Psoas muscle (tissue), 8 donors: Measurements from ENCODE around the gene CHCHD3. TPM values are rescaled to one million over a fixed set of nuclear protein-coding genes. Genes with fewer than 3 reads are reported as not detected.

Experiments used
- ATAC-seq, 4 donors: fragments of 200-7000 bp; cut with Tn5 transposase; one replicate each; pipeline ENCODE4 v1.9.1; 2020; ENCODE audit warnings: moderate library complexity in 3 of 4, mild to moderate bottlenecking in 2 of 4
- DNase-seq, 2 donors: peaks; one replicate each; pipeline ENCODE4 v3.0.0-alpha.2; 2020
- H3K27ac ChIP-seq: fragments of 200-600 bp; one replicate; pipeline ENCODE4 v1.8.0; 2022
- H3K27me3 ChIP-seq, 3 donors: fragments of 200-600 bp in 1 of 3; one replicate each; pipeline versions ENCODE4 v1.6.1 to v1.8.0; 2013 to 2022; ENCODE audit warnings: low read length in 2 of 3, mild to moderate bottlenecking in 2 of 3, moderate library complexity in 1 of 3; ENCODE audit not compliant: insufficient read depth in 3 of 3
- H3K36me3 ChIP-seq, 2 donors: fragments of 200-600 bp in 1 of 2; one replicate each; pipeline versions ENCODE4 v1.6.1 to v1.8.0; 2013 to 2022; ENCODE audit warnings: low read depth in 1 of 2, mild to moderate bottlenecking in 1 of 2, moderate library complexity in 1 of 2; ENCODE audit not compliant: insufficient read depth in 1 of 2
- H3K4me1 ChIP-seq: fragments of 200-600 bp; one replicate; pipeline ENCODE4 v1.8.0; 2022
- H3K4me3 ChIP-seq: fragments of 200-600 bp; one replicate; pipeline ENCODE4 v1.8.0; 2022; ENCODE audit warnings: mild to moderate bottlenecking
- H3K9me3 ChIP-seq: fragments of 200-600 bp; one replicate; pipeline ENCODE4 v1.8.0; 2022
- WGBS, 3 donors: extraction: QIAGEN DNeasy Blood & Tissue Kit; methylation state at CpG; one replicate each; pipeline versions ENCODE4 v1.1.6 to v1.1.7; 2013; 5-methylcytosine and 5-hydroxymethylcytosine counted together
- intact Hi-C, 2 donors: fragments of 100-400 bp; cut with DNase I; formaldehyde crosslinking; loops; one replicate each; pipeline versions ENCODE4 v1.11.0 to v1.14.2; 2022
- polyA plus RNA-seq, 3 donors: library from polyadenylated mRNA; stranded (reverse); fragments of 200-250 nt; gene quantifications; one replicate each; pipeline ENCODE4 v1.2.3, GENCODE V29; 2013
- total RNA-seq, 4 donors: library from RNA; stranded (reverse); fragmentation: NEBNext Ultra II Directional in 2 of 4; extraction: Animal tissue kit (Norgen Biotek cat#: 25700) in 2 of 4; gene quantifications; one replicate each; pipeline versions ENCODE4 v1.2.1 to v1.2.4, GENCODE V29; 2021 to 2023
- TF ChIP-seq, protein P1 (sequence below): fragments of 200-600 bp; IDR thresholded peaks from one replicate; pipeline ENCODE4 v1.8.0; 2022; ENCODE audit warnings: antibody characterized with exemption
- donor health status: healthy with polysubstance abuse.
- donor health status: DM: no; HTN: no; CAD: no; lungs with moderate emphysema.
- donor health status: Bipolar disorder and iron deficiency.
- donor health status: healthy.
- donor health status: DM: yes; HTN: yes; CAD: no.
- donor health status: DM: no; HTN: no; CAD: no.
- donor health status: DM: no; HTN: no; CAD: no.
- donor health status: DM: yes; HTN: yes; CAD: no.

Gene CHCHD3
- total and polyA plus RNA-seq, 7 donors = 129 to 206 (median 184) TPM

DNA sequence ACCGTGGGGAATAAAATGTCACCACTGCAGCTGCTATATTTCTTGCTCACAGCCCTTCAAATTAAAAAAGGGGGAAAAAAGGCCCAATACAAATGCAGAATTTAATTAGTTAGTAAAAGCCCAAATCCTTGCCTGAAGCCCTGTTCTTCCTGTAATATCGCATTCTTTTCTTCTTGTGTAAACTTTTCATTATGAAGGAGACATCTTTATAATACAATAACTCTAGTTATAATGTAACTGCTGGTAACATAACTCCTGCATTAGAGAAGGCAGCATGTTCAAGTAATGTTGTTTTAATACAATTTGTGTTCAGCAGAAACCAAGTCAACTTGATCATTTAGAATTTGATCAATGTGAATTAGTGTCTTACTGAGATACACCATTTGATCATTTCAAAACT is 250.9 kb downstream of the CHCHD3 start:
- no peak for ATAC-seq
- Histone ChIP-seq H3K27ac (no peak overlapping the region), H3K27me3 (no peaks in the 10 kb centered on the region), H3K4me1 (no peaks in the 10 kb centered on the region), H3K9me3 (no peaks in the 10 kb centered on the region), H3K36me3 (no peaks in the 10 kb centered on the region), H3K4me3 (no peak overlapping the region)
- TF ChIP-seq, protein P1, sequence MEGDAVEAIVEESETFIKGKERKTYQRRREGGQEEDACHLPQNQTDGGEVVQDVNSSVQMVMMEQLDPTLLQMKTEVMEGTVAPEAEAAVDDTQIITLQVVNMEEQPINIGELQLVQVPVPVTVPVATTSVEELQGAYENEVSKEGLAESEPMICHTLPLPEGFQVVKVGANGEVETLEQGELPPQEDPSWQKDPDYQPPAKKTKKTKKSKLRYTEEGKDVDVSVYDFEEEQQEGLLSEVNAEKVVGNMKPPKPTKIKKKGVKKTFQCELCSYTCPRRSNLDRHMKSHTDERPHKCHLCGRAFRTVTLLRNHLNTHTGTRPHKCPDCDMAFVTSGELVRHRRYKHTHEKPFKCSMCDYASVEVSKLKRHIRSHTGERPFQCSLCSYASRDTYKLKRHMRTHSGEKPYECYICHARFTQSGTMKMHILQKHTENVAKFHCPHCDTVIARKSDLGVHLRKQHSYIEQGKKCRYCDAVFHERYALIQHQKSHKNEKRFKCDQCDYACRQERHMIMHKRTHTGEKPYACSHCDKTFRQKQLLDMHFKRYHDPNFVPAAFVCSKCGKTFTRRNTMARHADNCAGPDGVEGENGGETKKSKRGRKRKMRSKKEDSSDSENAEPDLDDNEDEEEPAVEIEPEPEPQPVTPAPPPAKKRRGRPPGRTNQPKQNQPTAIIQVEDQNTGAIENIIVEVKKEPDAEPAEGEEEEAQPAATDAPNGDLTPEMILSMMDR = no peak
- WGBS, 3 donors = 70 to 84% (median 78%) methylated on average over 2 of the region's 2 CpGs
- intact Hi-C loops = no loop called here
- no peak for DNase-seq

DNA sequence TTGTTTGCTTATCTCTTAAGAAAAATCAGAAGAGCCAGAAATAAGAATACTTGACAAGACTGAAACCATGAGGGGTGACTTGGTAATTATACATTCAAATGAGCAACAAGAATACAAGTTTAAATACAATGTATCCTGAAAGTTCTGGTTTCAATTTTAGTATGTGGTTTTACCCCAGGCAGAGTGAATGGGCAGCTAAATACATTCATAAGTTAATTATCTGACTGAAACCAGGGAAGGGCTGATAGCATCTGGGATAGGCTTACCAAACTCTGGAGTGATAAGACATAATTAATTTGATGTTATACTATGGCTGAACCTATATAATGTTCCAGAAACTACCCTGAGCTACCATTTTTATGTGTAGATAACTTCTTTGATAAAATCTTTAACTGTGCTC is 253.4 kb downstream of the CHCHD3 start:
- no peak overlapping the region for H3K4me3 ChIP-seq
- no peak for ATAC-seq
- H3K27ac ChIP-seq = no peak overlapping the region
- no peaks in the 10 kb centered on the region for H3K27me3 ChIP-seq
- H3K9me3 ChIP-seq = no peaks in the 10 kb centered on the region
- no peak for DNase-seq
- TF ChIP-seq, protein P1 = no peak
- intact Hi-C loops = no loop called here
- no peaks in the 10 kb centered on the region for H3K36me3 ChIP-seq
- H3K4me1 ChIP-seq = no peaks in the 10 kb centered on the region

DNA sequence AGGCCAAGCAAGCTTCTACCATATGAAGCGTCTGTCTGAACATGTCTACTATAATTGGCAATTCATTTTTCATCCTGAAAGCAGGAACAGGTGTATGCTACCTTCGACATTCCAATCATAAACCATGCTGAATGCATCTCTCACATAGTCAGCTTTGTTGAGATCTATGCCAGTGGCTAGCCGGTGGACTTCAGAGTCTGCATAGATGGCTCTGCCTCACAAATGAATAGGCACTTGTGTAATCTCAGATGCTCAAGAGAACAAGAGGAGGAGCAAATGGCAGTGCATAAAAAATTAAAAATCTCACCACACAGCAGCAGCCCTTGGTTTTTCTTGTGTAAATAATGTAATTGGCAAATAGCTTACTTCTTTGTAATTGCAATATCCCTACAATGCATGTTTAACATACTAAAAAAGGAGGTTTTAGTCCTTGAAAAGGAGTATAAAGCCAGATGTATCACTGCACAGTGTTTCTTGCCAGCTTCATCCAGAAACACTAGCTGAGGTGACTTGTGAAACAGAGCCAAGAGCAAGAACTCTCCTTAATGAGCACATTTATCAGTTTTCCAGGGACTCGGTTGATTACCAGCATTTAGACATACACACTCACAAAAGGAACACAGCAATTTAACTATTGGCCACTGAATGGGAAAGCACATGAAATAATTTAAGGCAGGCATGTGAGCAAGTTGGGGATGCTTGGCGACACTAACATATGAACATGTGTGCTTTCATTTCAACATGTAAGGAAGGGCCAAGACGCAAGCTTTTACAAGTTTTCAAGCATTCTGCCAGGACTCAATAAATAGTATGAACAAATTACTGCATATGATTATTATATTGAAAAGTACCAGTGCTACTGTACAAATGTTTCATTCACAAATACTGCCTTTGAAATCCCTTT is 255.7 kb downstream of the CHCHD3 start:
- Histone ChIP-seq H3K36me3 (no peaks in the 10 kb centered on the region), H3K9me3 (no peaks in the 10 kb centered on the region), H3K27me3 (no peaks in the 10 kb centered on the region), H3K4me3 (no peak overlapping the region), H3K4me1 (no peaks in the 10 kb centered on the region), H3K27ac (no peak overlapping the region)
- ATAC-seq (no peak), DNase-seq (no peak)
- intact Hi-C loops = no loop called here
- TF ChIP-seq, protein P1 = no peak
- 83 to 85% (median 83%) methylated on average over 6 of the region's 6 CpGs for WGBS, 3 donors

DNA sequence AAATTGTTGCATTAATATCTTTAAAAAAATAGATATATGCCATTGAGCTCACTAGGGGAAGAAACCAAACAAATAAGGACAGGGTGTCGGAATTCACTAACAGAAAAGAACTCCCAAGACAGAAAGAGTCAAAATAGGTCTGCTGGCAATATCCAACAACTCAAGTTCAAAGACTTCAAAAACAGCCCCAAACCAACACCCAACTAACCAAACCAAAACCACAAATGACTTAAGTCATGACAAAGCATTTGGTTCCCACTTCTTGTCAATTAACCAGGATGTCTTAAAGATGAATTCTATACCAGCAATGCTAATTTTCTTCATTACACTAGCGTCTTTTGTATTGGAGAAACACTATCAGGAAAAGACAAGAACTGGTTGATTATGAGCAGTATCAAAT is 256.7 kb downstream of the CHCHD3 start:
- Histone ChIP-seq H3K27ac (no peak overlapping the region), H3K27me3 (no peaks in the 10 kb centered on the region), H3K36me3 (no peaks in the 10 kb centered on the region), H3K9me3 (no peaks in the 10 kb centered on the region), H3K4me3 (no peak overlapping the region), H3K4me1 (no peaks in the 10 kb centered on the region)
- no peak for ATAC-seq
- TF ChIP-seq, protein P1 = no peak
- WGBS, 3 donors = 96 to 97% (median 96%) methylated on average over 2 of the region's 2 CpGs
- intact Hi-C loops = no loop called here
- DNase-seq = no peak

DNA sequence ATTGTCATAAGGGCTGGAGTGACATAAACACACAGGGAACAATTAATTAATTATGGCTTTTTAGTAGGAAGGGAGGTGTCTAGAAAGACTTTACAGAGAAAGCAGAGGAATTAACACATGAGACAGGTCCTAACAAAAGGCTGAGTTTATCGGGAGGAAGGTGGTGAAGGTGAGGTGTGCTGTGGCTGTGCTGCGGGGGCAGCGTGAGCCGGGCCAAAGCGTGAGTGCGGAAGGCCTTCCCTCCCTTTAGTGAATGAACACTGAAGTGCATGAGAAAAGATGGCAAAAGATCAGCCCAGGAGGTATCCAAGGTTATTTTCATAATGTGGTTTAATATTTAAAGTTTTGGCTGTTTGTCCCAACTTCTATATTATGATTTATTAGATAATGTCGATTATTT is 262.2 kb downstream of the CHCHD3 start:
- H3K9me3 ChIP-seq = no peaks in the 10 kb centered on the region
- no peak for DNase-seq
- TF ChIP-seq, protein P1 = no peak
- intact Hi-C loops = no loop called here
- WGBS, 3 donors = 93 to 96% (median 93%) methylated on average over 7 of the region's 7 CpGs
- ATAC-seq = no peak
- H3K27ac ChIP-seq = no peak overlapping the region
- H3K4me3 ChIP-seq = no peak overlapping the region
- H3K27me3 ChIP-seq = no peaks in the 10 kb centered on the region
- H3K36me3 ChIP-seq = no peaks in the 10 kb centered on the region
- H3K4me1 ChIP-seq = peaks cover 13% of the 10 kb centered on the region
